OCI-LY7 (cell line): ENCODE data around the gene AGTRAP.

ENCODE experiments used
- EZH2phosphoT487 ChIP-seq: fragments of 200-600 bp; sonication (generic); IDR thresholded peaks from 2 replicates; pipeline ENCODE4 v1.6.1; 2018; ENCODE audit warnings: low read depth, borderline replicate concordance, mild to moderate bottlenecking, mixed run types, antibody characterized with exemption, low read length, moderate library complexity, mixed read lengths
- TF ChIP-seq, protein P1 (sequence below): fragments of 200-600 bp; sonication (generic); conservative IDR thresholded peaks from 2 replicates; pipeline ENCODE4 v1.5.1; 2014; ENCODE audit warnings: mild to moderate bottlenecking, antibody characterized with exemption, low read length, moderate library complexity, mixed read lengths

GRCh38 chr1:11735854-11736745 is at the start of gene AGTRAP:
- TF ChIP-seq, protein P1, sequence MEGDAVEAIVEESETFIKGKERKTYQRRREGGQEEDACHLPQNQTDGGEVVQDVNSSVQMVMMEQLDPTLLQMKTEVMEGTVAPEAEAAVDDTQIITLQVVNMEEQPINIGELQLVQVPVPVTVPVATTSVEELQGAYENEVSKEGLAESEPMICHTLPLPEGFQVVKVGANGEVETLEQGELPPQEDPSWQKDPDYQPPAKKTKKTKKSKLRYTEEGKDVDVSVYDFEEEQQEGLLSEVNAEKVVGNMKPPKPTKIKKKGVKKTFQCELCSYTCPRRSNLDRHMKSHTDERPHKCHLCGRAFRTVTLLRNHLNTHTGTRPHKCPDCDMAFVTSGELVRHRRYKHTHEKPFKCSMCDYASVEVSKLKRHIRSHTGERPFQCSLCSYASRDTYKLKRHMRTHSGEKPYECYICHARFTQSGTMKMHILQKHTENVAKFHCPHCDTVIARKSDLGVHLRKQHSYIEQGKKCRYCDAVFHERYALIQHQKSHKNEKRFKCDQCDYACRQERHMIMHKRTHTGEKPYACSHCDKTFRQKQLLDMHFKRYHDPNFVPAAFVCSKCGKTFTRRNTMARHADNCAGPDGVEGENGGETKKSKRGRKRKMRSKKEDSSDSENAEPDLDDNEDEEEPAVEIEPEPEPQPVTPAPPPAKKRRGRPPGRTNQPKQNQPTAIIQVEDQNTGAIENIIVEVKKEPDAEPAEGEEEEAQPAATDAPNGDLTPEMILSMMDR = peak; percentile 31
- no peak for TF ChIP-seq EZH2phosphoT487
